ENCODE measurements around the gene YJU2. TPM values are rescaled to one million over a fixed set of nuclear protein-coding genes. Genes with fewer than 3 reads are reported as not detected.
A peak's percentile ranks its signal among the peaks of the same experiment; 100 is the strongest.
"Not testable (repeated sequence)": the region's sequence is repeated elsewhere in the genome, so short reads cannot be mapped to it uniquely, and the experiment has no call there.

YJU2 gene
- polyA plus RNA-seq, 1 donor = 16.6 TPM

- no peak for DNase-seq
These were observed 20.4 kb downstream of the YJU2 start for GRCh38 chr19:4267101-4267900.

- no peak for DNase-seq
These were observed 21.3 kb downstream of the YJU2 start for GRCh38 chr19:4267901-4268815.

DNA sequence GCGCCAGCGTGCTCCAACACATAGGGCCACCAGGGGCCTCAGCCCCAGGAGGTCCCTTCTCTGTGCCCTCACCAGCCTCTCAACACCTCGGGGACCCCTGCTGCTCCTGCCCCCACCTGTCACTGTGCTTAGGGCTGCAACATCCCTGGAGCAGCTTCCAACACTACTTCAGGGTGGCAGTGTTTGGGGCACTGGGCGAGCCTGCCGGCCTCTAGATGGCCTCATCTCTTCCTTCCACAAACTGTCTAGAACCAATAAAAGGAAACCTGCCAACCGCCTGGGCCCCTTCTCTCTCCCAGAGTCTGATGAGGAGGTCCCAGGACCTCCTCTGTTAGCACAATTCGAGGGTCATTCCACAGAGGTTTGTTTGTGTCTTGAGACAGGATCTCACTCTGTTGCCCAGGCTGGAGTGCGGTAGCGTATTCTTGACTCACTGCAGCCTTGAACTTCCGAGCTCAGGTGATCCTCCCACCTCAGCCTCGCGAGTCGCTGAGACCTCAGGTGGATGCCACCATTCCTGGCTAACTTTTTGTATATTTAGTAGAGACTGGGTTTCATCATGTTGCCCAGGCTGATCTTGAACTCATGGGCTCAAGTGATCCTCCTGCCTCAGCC lies 22.0 kb downstream of the YJU2 start:
- no peak for DNase-seq

- no peak for DNase-seq
These were observed 26.0 kb downstream of the YJU2 start for GRCh38 chr19:4272894-4273293.

DNA sequence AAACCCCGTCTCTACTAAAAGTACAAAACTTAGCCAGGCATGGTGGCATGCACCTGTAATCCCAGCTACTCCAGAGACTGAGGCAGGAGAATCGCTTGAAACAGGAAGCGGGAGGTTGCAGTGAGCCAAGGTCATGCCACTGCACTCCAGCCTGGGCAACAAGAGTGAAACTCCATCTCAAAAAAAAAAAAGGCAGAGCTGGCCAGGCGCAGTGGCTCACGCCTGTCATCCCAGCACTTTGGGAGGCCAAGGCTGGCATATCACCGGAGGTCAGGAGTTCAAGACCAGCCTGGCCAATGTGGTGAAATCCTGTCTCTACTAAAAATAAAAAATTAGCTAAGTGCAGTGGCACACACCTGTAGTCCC lies 27.4 kb downstream of the YJU2 start:
- not testable (repeated sequence) for DNase-seq

GRCh38 chr19:4277191-4277696 lies 30.4 kb downstream of the YJU2 start:
- DNase-seq = no peak

GRCh38 chr19:4278010-4278409 lies 31.1 kb downstream of the YJU2 start:
- DNase-seq = no peak

DNA sequence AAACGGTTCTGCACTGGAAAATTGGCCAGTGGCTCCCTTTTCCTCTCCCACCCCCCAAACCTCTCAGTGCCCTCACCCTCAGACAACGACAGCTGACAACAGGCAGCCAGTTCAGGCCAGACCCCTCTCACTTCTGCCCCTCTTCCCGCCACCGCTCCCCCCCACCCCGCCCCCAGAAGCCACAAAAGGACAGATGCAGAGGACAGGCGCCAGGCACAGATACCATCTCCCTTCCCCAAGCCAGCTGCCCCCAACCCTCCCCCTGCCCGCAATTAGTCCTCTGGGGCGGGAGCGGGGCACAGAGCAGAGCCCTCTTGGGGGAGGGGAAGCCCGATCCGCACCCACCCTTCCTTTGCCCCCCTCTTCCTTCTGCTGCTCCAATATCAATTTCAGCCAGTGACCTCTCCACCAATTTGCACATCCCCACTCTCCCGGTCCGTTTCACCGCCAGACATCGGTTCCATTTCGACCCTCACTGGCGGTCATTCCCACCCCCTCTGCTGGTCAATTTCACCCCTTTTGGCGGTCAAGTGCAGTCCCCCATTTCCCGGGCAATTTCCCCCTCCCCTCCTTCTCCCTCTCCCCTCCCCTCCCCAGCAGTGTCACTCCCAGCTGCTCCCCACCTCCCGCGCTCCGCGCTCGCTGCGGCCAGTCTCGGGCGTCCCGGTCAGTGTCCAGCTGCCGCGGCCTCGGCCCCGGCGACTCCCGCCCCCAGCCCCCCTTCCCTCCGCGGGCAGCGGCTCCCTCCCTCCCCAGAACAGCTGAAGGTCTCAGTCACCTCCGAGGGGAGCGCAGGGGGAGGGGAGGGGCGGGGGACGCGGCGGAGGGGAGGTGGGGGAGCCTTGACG lies 31.8 kb downstream of the YJU2 start, which contains the start of gene SHD:
SHD (plus strand) TSS at position 848 of the 848 bp plus-strand sequence. CDS start 798 bp downstream, outside the sequence.
- peak; percentile 31 for DNase-seq

- no peak for DNase-seq
These were observed 32.3 kb downstream of the YJU2 start for GRCh38 chr19:4279267-4279529.

- DNase-seq = no peak
These were observed 32.9 kb downstream of the YJU2 start for GRCh38 chr19:4279530-4280422.

GRCh38 chr19:4284176-4284958 lies 37.5 kb downstream of the YJU2 start:
- DNase-seq = no peak

DNA sequence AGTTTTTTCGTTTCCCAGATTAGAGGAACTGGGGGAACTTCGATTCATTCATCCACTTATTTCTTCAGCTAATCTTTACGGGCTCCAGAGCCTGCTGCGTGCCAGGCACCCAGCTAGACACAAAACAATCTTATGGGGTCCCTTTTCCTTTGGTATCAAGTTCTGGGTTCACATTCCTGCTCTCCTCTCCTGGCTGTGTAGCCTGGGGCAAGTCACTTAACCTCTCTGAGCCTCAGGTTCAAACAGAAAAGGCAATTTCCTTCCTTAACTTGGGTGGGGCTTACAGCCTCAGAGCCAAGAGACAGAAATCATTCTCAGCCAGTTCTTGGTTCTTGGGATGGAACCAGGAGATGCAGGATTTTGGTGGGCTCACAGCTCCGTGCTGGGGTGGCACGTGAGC lies 38.1 kb downstream of the YJU2 start:
- no peak for DNase-seq

DNA sequence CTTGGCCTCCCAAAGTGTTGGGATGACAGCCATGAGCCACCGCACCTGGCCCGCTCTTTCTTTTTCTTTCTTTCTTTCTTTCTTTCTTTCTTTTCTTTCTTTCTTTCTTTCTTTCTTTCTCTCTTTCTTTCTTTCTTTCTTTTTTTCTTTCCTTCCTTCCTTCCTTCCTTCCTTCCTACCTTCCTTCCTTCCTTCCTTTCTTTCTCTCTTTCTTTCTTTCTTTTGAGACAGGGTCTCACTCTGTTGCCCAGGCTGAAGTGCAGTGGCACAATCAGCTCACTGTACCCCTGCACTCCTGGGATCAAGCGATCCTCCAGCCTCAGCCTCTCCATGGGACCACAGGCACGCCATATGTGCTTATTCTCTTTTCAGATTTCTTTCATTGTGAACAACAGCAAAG lies 39.3 kb downstream of the YJU2 start:
- DNase-seq = not testable (repeated sequence)

DNA sequence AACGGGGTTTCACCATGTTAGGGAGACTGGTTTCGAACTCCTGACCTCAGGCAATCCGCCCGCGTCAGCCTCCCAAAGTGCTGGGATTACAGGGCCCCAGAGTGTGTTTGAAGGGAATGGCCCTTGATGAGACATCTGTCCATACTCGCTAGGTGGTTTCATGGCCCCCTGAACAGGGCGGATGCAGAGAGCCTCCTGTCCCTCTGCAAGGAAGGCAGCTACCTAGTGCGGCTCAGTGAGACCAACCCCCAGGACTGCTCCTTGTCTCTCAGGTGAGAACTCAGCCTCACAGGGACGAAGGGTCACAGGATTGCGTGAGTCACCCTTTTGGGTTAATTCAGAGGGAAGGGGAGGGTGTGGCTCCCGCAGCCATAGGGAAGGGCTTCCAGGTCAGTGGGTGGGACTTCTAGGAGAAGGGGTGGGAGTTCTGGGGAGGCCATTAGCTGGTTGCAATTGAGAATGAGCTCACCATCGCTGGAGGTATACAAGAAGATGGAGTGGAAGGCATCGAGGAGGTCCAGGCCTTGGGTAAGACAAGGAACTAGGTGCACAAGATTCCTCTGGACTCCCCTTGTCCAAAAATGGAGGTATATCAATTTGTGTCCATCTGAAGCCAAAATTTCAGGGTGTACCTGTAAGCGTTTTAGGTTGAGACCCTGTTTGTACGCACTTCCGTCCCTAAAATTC lies 41.4 kb downstream of the YJU2 start:
- no peak for DNase-seq

DNA sequence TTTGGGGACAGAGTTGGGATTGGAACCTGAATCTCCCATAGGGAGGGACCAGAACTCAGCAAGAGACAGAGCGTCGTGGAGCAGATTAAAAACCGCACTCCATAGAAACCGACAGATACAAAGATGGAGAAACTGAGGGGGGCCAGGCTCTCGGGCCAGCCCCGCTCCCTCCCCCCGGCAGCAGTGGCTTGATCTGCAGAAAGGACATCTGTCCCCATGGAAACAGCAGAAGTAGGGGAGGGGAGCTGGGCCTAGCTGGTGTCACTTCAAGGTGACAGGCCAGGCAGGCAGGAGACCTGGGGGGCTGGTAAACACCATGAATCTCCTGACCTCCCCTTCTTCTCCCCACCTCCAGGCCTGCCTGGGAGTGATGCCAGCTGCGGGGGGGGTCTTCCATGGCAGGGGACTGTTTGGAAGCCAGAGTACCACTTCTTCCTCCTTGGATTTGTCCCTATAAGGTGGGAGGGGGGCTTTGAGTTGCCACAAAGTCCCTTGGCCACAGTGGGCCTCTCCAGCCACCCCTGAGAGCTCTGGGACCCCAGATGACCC lies 44.4 kb downstream of the YJU2 start:
- DNase-seq = no peak

- DNase-seq = no peak
These were observed 45.6 kb downstream of the YJU2 start for GRCh38 chr19:4292515-4292914.

DNA sequence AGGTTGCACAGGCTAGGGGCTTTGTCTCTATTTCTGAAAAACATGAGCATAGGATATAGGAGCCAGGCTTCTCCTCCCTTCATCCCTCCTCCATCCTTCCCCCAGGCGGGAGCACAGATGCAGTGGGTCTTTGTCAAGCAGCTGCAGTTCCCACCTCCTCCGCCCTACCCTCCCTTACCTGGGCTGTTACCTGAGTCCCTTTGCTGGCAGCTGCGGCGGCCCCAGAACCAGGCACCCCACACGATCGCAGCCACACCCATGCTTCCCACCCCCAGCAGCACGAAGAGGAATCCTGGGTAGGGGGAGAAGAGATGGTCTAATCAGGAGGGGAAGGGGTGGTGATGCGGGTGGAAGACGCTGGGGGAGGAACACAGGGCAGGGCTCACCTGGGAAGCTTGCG lies 47.5 kb downstream of the YJU2 start:
- DNase-seq = no peak

DNA sequence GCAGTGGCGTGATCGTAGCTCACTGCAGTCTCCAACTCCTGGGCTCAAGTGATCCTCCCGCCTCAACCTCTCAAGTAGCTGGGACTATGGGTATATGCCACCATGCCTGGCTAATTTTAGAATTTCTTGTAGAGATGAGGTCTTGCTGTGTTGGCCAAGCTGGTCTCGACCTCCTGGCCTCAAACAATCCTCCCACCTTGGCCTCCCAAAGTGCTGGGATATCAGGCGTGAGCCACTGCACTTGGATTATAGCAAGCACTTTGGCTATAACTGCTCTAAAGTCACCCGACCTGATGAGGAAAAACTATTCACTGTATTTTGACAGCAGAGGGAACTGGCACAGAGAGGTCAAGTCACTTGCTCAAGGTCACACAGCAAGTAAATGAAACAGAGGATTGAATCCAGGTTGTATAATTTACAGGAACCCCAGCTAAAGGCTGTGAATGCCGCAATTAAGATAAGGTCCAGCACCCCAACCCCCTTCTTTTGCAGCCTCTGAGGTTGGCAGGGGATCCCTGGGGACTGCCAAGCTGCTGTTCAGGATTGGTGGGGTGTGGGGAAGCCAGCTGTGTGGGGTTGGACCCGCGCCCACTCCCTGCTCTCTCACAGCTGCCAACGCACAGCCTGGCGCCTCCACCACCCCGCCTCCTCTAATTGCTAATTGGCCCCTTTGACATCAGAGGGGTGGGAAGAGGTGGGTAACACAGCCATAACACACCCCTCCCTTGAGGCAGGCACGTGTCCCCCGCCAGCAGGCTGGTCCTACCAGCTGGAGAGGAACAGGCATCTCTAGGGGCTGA lies 49.3 kb downstream of the YJU2 start:
- DNase-seq = no peak
